Panc1 (cell line): Measurements from ENCODE around the gene ZBTB7C.

Experiments used
- TF ChIP-seq, protein P1 (sequence below): fragments of 450-650 bp; IDR thresholded peaks from 2 replicates; pipeline ENCODE4 v1.5.1; 2017; ENCODE audit warnings: mild to moderate bottlenecking
- TF ChIP-seq, protein P2 (sequence below), 2 experiments: IDR thresholded peaks; 2 replicates each; pipeline ENCODE4 v1.6.1; 2011 to 2012; ENCODE audit warnings: low read depth in 2 of 2, control low read depth in 1 of 2, low read length in 1 of 2, mild to moderate bottlenecking in 1 of 2, moderate library complexity in 1 of 2; ENCODE audit not compliant: insufficient read depth in 1 of 2

- TF ChIP-seq, protein P1, sequence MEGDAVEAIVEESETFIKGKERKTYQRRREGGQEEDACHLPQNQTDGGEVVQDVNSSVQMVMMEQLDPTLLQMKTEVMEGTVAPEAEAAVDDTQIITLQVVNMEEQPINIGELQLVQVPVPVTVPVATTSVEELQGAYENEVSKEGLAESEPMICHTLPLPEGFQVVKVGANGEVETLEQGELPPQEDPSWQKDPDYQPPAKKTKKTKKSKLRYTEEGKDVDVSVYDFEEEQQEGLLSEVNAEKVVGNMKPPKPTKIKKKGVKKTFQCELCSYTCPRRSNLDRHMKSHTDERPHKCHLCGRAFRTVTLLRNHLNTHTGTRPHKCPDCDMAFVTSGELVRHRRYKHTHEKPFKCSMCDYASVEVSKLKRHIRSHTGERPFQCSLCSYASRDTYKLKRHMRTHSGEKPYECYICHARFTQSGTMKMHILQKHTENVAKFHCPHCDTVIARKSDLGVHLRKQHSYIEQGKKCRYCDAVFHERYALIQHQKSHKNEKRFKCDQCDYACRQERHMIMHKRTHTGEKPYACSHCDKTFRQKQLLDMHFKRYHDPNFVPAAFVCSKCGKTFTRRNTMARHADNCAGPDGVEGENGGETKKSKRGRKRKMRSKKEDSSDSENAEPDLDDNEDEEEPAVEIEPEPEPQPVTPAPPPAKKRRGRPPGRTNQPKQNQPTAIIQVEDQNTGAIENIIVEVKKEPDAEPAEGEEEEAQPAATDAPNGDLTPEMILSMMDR = no peak
- TF ChIP-seq, protein P2, sequence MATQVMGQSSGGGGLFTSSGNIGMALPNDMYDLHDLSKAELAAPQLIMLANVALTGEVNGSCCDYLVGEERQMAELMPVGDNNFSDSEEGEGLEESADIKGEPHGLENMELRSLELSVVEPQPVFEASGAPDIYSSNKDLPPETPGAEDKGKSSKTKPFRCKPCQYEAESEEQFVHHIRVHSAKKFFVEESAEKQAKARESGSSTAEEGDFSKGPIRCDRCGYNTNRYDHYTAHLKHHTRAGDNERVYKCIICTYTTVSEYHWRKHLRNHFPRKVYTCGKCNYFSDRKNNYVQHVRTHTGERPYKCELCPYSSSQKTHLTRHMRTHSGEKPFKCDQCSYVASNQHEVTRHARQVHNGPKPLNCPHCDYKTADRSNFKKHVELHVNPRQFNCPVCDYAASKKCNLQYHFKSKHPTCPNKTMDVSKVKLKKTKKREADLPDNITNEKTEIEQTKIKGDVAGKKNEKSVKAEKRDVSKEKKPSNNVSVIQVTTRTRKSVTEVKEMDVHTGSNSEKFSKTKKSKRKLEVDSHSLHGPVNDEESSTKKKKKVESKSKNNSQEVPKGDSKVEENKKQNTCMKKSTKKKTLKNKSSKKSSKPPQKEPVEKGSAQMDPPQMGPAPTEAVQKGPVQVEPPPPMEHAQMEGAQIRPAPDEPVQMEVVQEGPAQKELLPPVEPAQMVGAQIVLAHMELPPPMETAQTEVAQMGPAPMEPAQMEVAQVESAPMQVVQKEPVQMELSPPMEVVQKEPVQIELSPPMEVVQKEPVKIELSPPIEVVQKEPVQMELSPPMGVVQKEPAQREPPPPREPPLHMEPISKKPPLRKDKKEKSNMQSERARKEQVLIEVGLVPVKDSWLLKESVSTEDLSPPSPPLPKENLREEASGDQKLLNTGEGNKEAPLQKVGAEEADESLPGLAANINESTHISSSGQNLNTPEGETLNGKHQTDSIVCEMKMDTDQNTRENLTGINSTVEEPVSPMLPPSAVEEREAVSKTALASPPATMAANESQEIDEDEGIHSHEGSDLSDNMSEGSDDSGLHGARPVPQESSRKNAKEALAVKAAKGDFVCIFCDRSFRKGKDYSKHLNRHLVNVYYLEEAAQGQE (IDR thresholded peaks at IDR 0.05; ENCODE audit: insufficient read depth in 1 of 2, low read depth in 2 of 2, low read length in 1 of 2) = no peak
Measured at GRCh38 chr18:48422947-48423378, 13.8 kb upstream of the ZBTB7C start.
